PC-3 (cell line): Measurements from ENCODE around the gene TFRC. TPM values are rescaled to one million over a fixed set of nuclear protein-coding genes. Genes with fewer than 3 reads are reported as not detected.

Source experiments
- ATAC-seq: fragments of 200-7000 bp; cut with Tn5 transposase; 2 replicates; pipeline ENCODE4 v1.9.1; 2020; ENCODE audit warnings: mild to moderate bottlenecking, moderate library complexity
- BruUV-seq: library from RNA; stranded (reverse); fragments of 400-500 nt; replicated peaks from 2 replicates; lab custom pipeline; 2021; lab: Mats Ljungman, UMichigan
- CTCF ChIA-PET: fragments of 300-600 bp; sonication (Branson Sonifier 250); formaldehyde crosslinking; loops from one replicate; lab custom pipeline; 2022; ENCODE audit warnings: antibody characterized with exemption; lab: Charles Lee
- POLR2A ChIA-PET: fragments of 300-600 bp; sonication (Branson Sonifier 250); formaldehyde crosslinking; loops from one replicate; lab custom pipeline; 2022; ENCODE audit warnings: antibody characterized with exemption; ENCODE audit not compliant: unreplicated experiment; lab: Charles Lee
- DNase-seq: peaks from one replicate; pipeline ENCODE4 v3.0.0-alpha.2; 2015
- H2AFZ ChIP-seq: fragments of 300-600 bp; sonication (generic); 2 replicates; pipeline ENCODE4 v1.6.0; 2016; ENCODE audit warnings: antibody characterized with exemption, low read length
- H3F3A ChIP-seq: fragments of 300-600 bp; sonication (generic); one replicate; pipeline ENCODE4 v1.6.0; 2017; ENCODE audit warnings: antibody characterized with exemption, low read length, control low read depth, mild to moderate bottlenecking; ENCODE audit not compliant: unreplicated experiment
- H3K27ac ChIP-seq: fragments of 300-600 bp; sonication (generic); 2 replicates; pipeline ENCODE4 v1.5.1; 2016; ENCODE audit warnings: mild to moderate bottlenecking, low read length
- H3K27me3 ChIP-seq: fragments of 300-600 bp; sonication (generic); 2 replicates; pipeline ENCODE4 v1.6.1; 2016; ENCODE audit warnings: low read length, mixed read lengths
- H3K36me3 ChIP-seq: fragments of 300-600 bp; sonication (generic); 2 replicates; pipeline ENCODE4 v1.6.1; 2016; ENCODE audit warnings: low read depth, mixed run types, low read length, mixed read lengths
- H3K4me1 ChIP-seq: fragments of 300-600 bp; sonication (generic); 2 replicates; pipeline ENCODE4 v1.5.1; 2016; ENCODE audit warnings: low read length; ENCODE audit not compliant: insufficient read depth
- H3K4me2 ChIP-seq: fragments of 300-600 bp; sonication (generic); 2 replicates; pipeline ENCODE4 v1.6.0; 2016; ENCODE audit warnings: low read length
- H3K4me3 ChIP-seq: fragments of 300-600 bp; sonication (generic); 2 replicates; pipeline ENCODE4 v1.5.1; 2016; ENCODE audit warnings: mild to moderate bottlenecking, low read length, mixed read lengths
- H3K79me2 ChIP-seq: fragments of 300-600 bp; sonication (generic); 2 replicates; pipeline ENCODE4 v1.6.1; 2017; ENCODE audit warnings: low read length, mixed read lengths
- H3K9ac ChIP-seq: fragments of 300-600 bp; sonication (generic); 2 replicates; pipeline ENCODE4 v1.6.0; 2016; ENCODE audit warnings: mild to moderate bottlenecking, low read length
- H3K9me2 ChIP-seq: fragments of 300-600 bp; sonication (generic); replicated peaks from 2 replicates; pipeline ENCODE4 v1.6.1; 2016; ENCODE audit warnings: mixed run types, low read length, mixed read lengths
- H3K9me3 ChIP-seq: fragments of 300-600 bp; sonication (generic); 2 replicates; pipeline ENCODE4 v1.6.1; 2016; ENCODE audit warnings: low read length, mixed read lengths
- H4K20me1 ChIP-seq: fragments of 300-600 bp; sonication (generic); 2 replicates; pipeline ENCODE4 v1.6.1; 2016; ENCODE audit warnings: low read length, mixed read lengths
- CTCF ChIP-seq: fragments of 300-600 bp; sonication (generic); conservative IDR thresholded peaks from 2 replicates; pipeline ENCODE4 v1.5.1; 2017; ENCODE audit warnings: antibody characterized with exemption, low read depth, mild to moderate bottlenecking, low read length
- EZH2 ChIP-seq: fragments of 300-600 bp; sonication (generic); IDR thresholded peaks from one replicate; pipeline ENCODE4 v1.6.1; 2017; ENCODE audit warnings: antibody characterized with exemption, mild to moderate bottlenecking, low read length; ENCODE audit not compliant: unreplicated experiment
- EZH2phosphoT487 ChIP-seq: fragments of 300-600 bp; sonication (generic); IDR thresholded peaks from 2 replicates; pipeline ENCODE4 v1.6.1; 2018; ENCODE audit warnings: mild to moderate bottlenecking, antibody characterized with exemption, low read length, borderline replicate concordance
- intact Hi-C: fragments of 100-400 bp; cut with micrococcal nuclease; formaldehyde crosslinking; loops from 2 replicates; pipeline ENCODE4 v1.9.0; 2023
- total RNA-seq: library from RNA; depleted of rRNA; stranded (reverse); fragments of >200 nt; gene quantifications from 2 replicates; pipeline ENCODE4 v1.2.3, GENCODE V29; 2014

Gene TFRC
- total RNA-seq, 1 experiment from 2014 or later = 287 TPM

DNA sequence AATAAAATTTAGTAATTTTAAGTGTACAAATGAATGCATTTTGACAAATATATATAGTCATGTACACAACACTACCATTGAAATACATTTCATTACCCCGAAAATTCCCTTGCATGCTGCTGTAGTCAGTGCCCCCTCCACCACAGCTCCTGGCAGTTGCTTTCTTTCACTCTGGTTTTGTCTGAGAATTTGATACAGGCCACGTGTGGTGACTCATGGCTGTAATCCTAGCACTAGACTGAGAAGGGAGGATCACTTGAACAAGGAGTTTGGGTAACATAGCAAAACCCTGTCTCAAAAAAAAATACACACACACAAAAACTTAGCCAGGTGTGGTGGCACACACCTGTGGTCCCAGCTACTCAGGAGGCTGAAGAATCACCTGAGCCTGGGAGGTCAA is 65.4 kb downstream of the TFRC start:
- POLR2A ChIA-PET = interaction anchor here (0.5 kb wide), 1 partner anchor 122 kb away, joined by 6 read pairs; no protein-coding TSS in a partner anchor
- Histone ChIP-seq H3K9ac (no peak overlapping the region), H3K9me2 (no peaks in the 10 kb centered on the region), H3K4me2 (peak overlapping the region; percentile 4), H3K79me2 (no peaks in the 10 kb centered on the region), H3K4me1 (peaks cover 38% of the 10 kb centered on the region), H3K27ac (no peak overlapping the region), H3K36me3 (no peaks in the 10 kb centered on the region), H3K4me3 (no peak overlapping the region), H3K9me3 (no peaks in the 10 kb centered on the region), H3K27me3 (no peaks in the 10 kb centered on the region), H4K20me1 (no peaks in the 10 kb centered on the region), H3F3A (peaks cover 8% of the 10 kb centered on the region), H2AFZ (peak overlapping the region; percentile 16; the same call in 1 of the 2 replicates)
- DNase-seq = peak; percentile 83
- BruUV-seq = no TSS peak
- CTCF ChIA-PET = interaction anchor here (0.5 kb wide), 1 partner anchor 31 kb away, joined by 10 read pairs; no protein-coding TSS in a partner anchor
- ATAC-seq = peak; percentile 72
- no peak for TF ChIP-seq EZH2phosphoT487
- no peak for TF ChIP-seq CTCF
- TF ChIP-seq EZH2 = no peak
- intact Hi-C loops = no loop called here

- no peaks in the 10 kb centered on the region for H3K36me3 ChIP-seq
- H3K27me3 ChIP-seq = no peaks in the 10 kb centered on the region
- peaks cover 8% of the 10 kb centered on the region for H3F3A ChIP-seq
- intact Hi-C loops = no loop called here
- no peak overlapping the region for H2AFZ ChIP-seq
- no peak overlapping the region for H3K9ac ChIP-seq
- H3K79me2 ChIP-seq = no peaks in the 10 kb centered on the region
- H3K9me3 ChIP-seq = no peaks in the 10 kb centered on the region
- no peak for TF ChIP-seq EZH2
- TF ChIP-seq CTCF = no peak
- TF ChIP-seq EZH2phosphoT487 = no peak
- no peak overlapping the region for H3K4me3 ChIP-seq
- H3K27ac ChIP-seq = no peak overlapping the region
- peak overlapping the region; percentile 4; the same call in 1 of the 2 replicates for H3K4me2 ChIP-seq
- ChIA-PET POLR2A (no interaction called here), CTCF (interaction anchor here (0.5 kb wide), 1 partner anchor 32 kb away, joined by 10 read pairs; no protein-coding TSS in a partner anchor)
- H4K20me1 ChIP-seq = no peaks in the 10 kb centered on the region
- BruUV-seq = no TSS peak
- H3K9me2 ChIP-seq = no peaks in the 10 kb centered on the region
- DNase-seq (peak; percentile 18), ATAC-seq (no peak)
- H3K4me1 ChIP-seq = peaks cover 38% of the 10 kb centered on the region
These were observed 65.8 kb downstream of the TFRC start for GRCh38 chr3:196016059-196016458.
